Dermis blood vessel endothelial cell (primary cell): Measurements from ENCODE around the gene ATAD3C. TPM values are rescaled to one million over a fixed set of nuclear protein-coding genes. Genes with fewer than 3 reads are reported as not detected.
"Not testable (repeated sequence)": the region's sequence is repeated elsewhere in the genome, so short reads cannot be mapped to it uniquely, and the experiment has no call there.

Experiments used
- DNase-seq: peaks from one replicate; pipeline ENCODE4 v3.0.0; 2010
- total RNA-seq: library from RNA; depleted of rRNA; stranded (reverse); fragments of >200 nt; gene quantifications from 2 replicates; pipeline ENCODE4 v1.2.3, GENCODE V29; 2014

Gene ATAD3C
- total RNA-seq, 1 donor from 2014 or later: 0.17 TPM

DNA sequence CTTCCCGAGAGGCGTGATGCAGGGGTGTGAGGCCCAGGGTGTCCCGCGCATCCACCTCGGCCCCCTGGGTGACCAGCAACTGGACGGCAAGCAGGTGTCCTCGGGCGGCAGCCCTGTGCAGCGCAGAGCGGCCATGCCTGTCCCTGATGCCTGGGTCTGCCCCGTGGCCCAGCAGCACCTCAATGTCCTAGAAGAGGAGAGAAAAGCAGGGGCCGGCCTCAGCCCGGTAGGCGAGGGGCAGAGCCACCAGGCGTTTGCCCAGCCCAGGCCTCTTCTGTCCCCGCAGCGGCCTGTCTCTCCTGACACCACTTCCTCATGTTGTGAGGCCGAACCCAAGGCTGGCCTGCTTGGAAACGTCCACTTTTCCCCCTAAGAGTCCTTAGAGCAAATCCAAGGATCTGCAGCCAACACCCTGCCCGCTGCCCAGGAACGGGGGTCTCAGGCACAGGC is 30.1 kb upstream of the ATAD3C start:
- DNase-seq: no peak

- DNase-seq: peak; percentile 45
These were observed 29.5 kb upstream of the ATAD3C start for GRCh38 chr1:1419813-1420653.

GRCh38 chr1:1420654-1421141 is 28.8 kb upstream of the ATAD3C start:
- no peak for DNase-seq

- DNase-seq: no peak
These were observed 28.2 kb upstream of the ATAD3C start, which contains the start of gene ANKRD65 for GRCh38 chr1:1421147-1421906. Gene ANKRD65 (minus strand): TSS chr1:1421276. CDS start chr1:1421005, 271 bp downstream.

- no peak for DNase-seq
These were observed 27.5 kb upstream of the ATAD3C start for GRCh38 chr1:1421907-1422464.

DNA sequence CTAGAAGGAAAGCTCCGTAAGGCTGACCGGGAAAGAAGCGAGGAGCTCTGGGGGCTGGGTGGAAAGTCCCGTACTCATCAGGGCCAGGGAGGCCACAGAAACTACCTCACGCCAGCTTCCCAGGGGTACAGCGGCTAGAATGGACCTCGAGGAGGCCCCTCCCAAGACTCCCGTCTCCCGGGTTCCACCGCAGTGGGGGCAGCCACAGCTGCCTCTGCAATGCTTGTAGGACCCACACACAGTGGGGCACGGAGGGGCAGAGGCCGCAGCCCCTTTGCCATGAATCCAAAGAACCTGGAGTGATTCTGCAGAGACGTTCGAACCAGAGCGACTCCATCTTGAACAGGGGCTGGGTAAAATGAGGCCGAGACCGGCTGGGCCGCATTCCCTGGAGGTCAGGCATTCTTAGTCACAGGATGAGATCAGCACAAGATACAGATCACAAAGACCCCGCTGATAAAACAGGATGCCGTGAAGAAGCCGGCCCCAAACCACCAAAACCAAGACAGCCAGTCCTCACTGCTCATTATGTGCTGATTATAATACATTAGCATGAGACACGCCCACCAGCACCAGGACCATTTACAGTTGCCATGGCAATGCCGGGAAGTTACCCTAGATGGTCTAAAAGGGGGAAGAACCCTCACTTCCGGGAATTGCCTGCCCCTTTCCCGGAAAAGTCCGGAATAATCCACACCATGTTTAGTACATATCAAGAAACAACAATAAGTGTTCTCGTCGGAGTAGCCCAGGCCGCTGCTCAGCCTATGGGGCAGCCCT is 26.8 kb upstream of the ATAD3C start:
- DNase-seq: peak; percentile 21

DNA sequence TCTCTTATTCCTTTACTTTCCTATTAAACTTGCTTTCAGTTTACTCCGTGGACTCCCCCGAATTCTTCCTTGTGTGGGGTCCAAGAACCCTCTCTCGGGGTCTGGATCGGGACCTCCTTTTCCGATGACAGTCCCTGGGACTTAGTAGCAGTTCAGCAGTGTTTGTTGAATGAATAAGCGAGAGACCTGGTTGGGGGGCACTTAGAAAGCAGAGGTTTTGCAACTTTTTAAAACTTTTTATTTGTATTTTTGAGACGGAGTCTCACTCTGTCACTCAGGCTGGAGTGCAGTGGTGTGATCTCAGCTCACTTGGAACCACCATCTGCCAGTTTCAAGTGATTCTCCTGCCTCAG is 26.3 kb upstream of the ATAD3C start:
- DNase-seq: no peak

DNA sequence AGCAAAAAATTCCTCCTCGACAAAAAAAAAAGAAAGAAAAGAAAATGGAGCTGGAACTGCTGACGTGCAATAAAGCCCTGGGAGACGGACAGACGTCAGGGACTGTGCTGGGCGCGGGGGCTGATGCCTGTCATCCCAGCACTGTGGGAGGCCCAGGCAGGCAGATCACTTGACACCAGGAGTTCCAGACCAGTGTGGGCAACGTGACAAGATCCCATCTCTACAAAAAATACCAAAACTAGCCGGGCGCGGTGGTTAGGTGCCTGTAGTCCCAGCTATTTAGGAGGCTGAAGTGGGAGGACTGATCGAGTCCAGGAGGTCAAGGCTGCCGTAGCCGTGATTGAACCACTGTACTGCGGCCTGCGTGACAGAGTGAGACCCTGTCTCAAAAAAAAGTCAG is 24.8 kb upstream of the ATAD3C start:
- DNase-seq: no peak

GRCh38 chr1:1425426-1425752 is 24.1 kb upstream of the ATAD3C start:
- no peak for DNase-seq

- DNase-seq: no peak
These were observed 23.6 kb upstream of the ATAD3C start for GRCh38 chr1:1425753-1426495.

DNA sequence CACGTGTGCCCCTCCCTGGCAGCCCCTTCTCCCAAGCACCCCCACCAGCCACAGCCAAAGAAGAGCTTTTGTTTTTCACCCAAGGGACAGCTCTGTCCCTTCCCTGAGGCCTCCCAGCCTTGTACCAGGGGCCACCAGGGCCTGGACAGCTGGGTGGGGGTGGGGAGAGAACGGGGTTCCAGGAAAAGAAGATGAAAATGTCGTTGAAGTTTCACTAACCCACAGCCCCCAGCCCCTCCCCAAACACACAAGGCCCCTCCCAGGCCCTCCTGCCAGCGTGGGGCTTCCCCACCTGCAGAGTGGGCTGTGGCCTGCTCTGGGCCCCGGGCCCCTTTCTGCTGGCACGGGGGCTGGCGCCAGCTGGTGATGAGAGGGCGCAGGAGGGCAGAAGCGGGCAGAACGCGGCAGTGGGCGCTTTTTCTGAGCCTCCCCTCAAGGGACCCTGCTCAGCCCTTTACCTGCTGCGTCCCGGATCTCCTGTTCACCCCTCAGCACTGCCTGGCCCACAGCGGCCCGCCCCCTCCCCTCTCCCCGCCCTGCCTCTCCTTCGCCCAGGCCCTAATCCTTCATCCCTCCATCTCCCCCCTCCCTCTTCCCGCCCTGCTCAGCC is 22.9 kb upstream of the ATAD3C start:
- DNase-seq: no peak

- peak; percentile 25 for DNase-seq
These were observed 22.2 kb upstream of the ATAD3C start for GRCh38 chr1:1427106-1427819.

DNA sequence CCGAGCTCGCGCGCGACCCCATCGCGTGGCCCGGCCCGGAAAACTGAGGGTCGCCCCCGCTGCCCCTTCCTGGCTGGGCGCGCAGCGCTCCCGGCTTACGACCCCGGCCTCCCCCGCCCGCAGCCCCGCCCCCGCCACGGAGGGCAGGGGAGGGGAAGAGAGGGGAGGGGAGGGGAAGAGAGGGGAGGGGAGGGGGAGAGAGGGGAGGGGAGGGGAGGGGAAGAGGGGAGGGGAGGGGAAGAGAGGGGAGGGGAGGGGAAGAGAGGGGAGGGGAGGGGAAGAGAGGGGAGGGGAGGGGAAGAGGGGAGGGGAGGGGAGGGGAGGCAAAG is 21.7 kb upstream of the ATAD3C start:
- DNase-seq: no peak

GRCh38 chr1:1428174-1428573 is 21.3 kb upstream of the ATAD3C start:
- no peak for DNase-seq

- not testable (repeated sequence) for DNase-seq
These were observed 20.5 kb upstream of the ATAD3C start for GRCh38 chr1:1428967-1429366.

- peak; percentile 46 for DNase-seq
These were observed 19.8 kb upstream of the ATAD3C start for GRCh38 chr1:1429671-1430073.

GRCh38 chr1:1430114-1430982 is 19.1 kb upstream of the ATAD3C start:
- peak; percentile 88 for DNase-seq

DNA sequence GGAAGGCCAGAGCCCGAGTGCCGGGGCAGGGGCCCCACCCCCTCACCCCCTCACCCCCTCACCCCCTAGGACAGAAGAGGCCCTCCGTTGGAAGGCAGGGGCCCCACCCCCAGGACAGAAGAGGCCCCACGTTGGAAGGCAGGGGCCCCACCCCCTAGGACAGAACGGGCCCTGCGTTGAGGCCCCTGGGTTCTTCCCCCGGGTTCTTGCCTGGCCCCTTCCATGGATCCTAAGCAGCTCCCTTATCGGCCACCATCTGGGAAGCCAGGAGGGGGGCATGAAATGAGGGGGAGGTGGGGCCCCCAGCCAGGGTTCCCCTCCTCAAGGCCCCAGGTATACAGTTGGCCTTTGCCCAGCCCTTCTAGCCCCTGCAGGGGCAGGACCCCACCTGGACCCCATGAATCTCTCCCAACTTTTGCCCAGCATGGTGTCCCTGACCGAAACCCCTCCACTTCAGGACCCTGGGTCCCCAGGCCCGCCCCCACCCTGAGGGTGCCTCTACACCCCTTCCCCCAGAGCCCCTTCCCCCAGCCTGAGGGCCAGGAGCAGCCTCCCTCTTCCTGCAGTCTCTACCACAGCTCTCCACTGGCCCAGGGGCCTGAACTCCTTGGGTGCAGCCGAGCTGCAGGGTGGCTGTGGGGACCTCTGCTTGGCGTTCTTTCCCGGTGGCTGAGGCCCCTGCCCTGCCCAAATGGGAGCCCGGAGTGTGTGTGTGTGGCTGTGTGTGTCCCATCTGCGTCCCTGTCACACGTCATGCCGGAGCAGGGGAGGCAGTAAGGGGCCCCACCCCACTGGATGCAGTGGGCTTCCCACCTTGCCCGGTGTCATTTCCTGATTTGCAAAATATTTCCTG is 18.3 kb upstream of the ATAD3C start:
- no peak for DNase-seq

- DNase-seq: no peak
These were observed 17.6 kb upstream of the ATAD3C start for GRCh38 chr1:1431845-1432273.
